RPMI8226 (cell line): Measurements from ENCODE around the gene SLC20A1.

Experiments used
- DNase-seq: peaks from one replicate; pipeline ENCODE4 v3.0.0-alpha.2; 2015

Gene SLC20A1

DNA sequence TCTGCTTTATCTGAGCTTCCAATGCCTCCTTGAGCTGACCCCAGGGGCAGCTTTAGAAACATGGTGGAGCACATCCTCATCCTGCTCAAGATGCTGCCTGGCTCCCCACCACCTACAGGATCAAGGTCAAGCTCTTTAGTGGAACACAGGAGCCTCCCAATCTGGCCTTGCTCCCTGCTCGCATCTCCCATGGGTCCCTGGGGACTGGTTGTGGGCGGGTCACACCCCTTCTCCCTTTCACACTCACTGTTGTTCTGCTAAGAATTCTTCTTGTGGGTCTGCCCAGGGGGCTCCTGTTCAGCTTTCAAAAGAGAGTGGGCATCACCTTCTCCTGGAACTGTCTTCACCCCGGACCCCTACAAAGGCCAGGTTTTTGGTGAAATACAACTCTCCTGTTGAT, 66.7 kb downstream of the SLC20A1 start:
- no peak for DNase-seq

DNA sequence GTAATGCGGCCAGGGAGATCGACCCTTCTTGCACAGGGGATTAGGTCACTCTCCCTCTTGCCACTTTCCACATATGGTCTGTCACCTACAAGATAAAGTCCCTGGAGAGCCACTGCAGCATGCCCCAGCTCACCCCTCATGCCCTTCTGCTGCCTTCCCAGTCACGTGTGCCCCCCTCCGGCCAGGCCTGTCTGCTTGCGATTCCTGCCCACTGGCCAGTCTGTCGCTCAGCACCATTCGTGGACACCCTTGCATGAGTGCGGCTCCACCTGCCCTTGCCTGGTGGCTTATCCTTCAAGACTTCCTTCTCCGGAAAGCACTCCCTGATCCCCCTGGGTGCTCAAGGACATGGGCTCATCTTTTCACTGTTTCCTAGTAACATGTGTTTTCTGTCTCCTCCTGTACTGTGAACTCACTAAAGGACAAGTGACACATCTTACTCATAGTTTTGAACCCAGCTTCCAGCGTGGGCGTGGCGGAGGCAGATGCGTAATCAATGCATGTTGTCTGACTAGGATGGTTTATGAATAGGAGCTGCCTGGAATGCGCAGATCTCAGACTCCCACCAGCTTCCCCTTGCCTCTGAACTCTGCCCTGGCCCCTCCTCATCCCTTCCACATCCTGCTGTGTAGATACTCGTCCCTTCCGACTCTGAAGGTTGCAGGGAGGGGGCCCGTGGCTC, 67.3 kb downstream of the SLC20A1 start:
- no peak for DNase-seq
